K562 (cell line): ENCODE results near the gene NLRP12.

Source experiments
- FOXM1 ChIP-seq, 2 experiments: fragments of 450-650 bp in 1 of 2; sonication (generic) in 1 of 2; formaldehyde crosslinking in 1 of 2; IDR thresholded peaks; 2 replicates each; pipeline versions ENCODE4 v1.6.1 to v1.9.0; 2017 to 2022; ENCODE audit warnings: low read depth in 2 of 2, mild to moderate bottlenecking in 2 of 2, missing genetic modification reagents in 1 of 2, moderate library complexity in 1 of 2
- JUNB ChIP-seq: fragments of 450-650 bp; formaldehyde crosslinking; conservative IDR thresholded peaks from 2 replicates; pipeline ENCODE4 v1.4.0; 2020; ENCODE audit warnings: mild to moderate bottlenecking
- SETDB1 ChIP-seq: IDR thresholded peaks from one replicate; pipeline ENCODE4 v1.6.1; 2012; ENCODE audit warnings: low read length, control low read depth, inconsistent platforms

GRCh38 chr19:53812335-53812734, 11.8 kb downstream of the NLRP12 start:
- no peak for TF ChIP-seq SETDB1
- TF ChIP-seq FOXM1 (IDR thresholded peaks at IDR 0.05; ENCODE audit: low read depth): no peak
- TF ChIP-seq FOXM1 (CRISPR knock-in tag; IDR thresholded peaks at IDR 0.05; ENCODE audit: low read depth): no peak
- no peak for TF ChIP-seq JUNB (CRISPR knock-in tag)
